Activated T-cell treated with anti-CD3 and anti-CD28 coated beads for 1 hour (primary cell): ENCODE results near the gene RAB4B.
A peak's percentile ranks its signal among the peaks of the same experiment; 100 is the strongest.
"Not testable (repeated sequence)": the region's sequence is repeated elsewhere in the genome, so short reads cannot be mapped to it uniquely, and the experiment has no call there.

ENCODE experiments used
- DNase-seq: peaks from one replicate; pipeline ENCODE4 v3.0.0-alpha.2; 2020; ENCODE audit warnings: low read depth

Gene RAB4B

DNA sequence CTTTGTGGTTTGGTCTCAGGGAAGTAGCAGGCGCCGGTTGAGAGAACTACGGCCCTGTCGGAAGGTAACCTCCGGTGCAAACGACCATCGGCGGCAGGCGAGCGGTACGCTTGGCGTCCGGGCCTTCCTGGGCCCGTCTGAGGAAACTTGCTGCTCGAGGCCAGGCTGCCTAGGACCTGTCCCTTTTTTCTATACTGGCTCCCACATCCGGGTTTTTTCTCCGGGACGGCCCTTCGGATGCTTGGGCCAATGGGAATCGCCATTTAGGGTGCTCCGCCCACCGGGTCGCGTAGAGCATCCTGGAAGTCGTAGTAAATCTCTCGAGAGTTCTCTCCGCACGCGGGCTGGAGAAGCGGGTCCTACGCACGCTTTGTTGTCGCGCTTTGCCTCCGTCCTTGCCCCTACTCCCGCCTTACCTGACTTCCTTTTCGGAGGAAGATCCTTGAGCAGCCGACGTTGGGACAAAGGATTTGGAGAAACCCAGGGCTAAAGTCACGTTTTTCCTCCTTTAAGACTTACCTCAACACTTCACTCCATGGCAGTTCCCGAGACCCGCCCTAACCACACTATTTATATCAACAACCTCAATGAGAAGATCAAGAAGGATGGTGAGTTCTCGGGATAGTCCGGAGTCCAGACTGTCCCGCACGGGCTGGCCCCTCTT is 27.0 kb upstream of the RAB4B start, which contains the start of gene SNRPA:
Gene SNRPA (plus strand): TSS at position 330 of the 664 bp plus-strand sequence. CDS start 206 bp downstream, at position 536.
- peak; percentile 89 for DNase-seq

- no peak for DNase-seq
Observed at GRCh38 chr19:40752257-40752781, 25.7 kb upstream of the RAB4B start.

GRCh38 chr19:40754611-40755247 is 23.3 kb upstream of the RAB4B start:
- DNase-seq = no peak

DNA sequence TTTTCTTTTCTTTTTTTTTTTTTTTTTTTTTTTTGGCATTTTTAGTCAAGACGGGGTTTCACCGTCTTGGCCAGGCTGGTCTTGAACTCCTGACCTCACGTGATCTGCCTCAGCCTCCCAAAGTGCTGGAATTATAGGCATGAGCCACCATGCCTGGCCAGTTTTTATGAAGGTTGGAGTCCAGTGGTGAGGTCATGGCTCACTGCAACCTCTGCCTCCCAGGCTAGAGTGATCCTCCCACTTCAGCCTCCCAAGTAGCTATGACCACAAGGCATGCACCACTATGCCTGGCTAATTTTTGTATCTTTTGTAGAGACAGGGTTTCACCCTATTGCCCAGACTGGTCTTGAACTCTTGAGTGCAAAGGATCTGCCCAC is 22.8 kb upstream of the RAB4B start:
- DNase-seq = no peak

- no peak for DNase-seq
Observed at GRCh38 chr19:40755791-40756190, 22.3 kb upstream of the RAB4B start.

- DNase-seq = no peak
Observed at GRCh38 chr19:40756502-40757110, 21.4 kb upstream of the RAB4B start.

GRCh38 chr19:40758491-40758890 is 19.6 kb upstream of the RAB4B start:
- no peak for DNase-seq

DNA sequence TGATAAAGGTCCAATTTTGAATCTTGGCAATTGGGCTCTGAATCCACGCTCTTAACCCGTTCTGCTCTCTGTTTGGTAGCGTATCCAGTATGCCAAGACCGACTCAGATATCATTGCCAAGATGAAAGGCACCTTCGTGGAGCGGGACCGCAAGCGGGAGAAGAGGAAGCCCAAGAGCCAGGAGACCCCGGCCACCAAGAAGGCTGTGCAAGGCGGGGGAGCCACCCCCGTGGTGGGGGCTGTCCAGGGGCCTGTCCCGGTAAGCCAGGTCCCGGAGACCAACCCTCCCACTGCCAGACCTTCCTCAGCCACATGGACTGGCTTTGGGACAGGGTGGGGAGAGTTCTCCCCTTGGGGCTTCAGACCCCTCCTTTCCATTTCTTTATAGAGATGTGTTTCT is 18.7 kb upstream of the RAB4B start:
- no peak for DNase-seq

DNA sequence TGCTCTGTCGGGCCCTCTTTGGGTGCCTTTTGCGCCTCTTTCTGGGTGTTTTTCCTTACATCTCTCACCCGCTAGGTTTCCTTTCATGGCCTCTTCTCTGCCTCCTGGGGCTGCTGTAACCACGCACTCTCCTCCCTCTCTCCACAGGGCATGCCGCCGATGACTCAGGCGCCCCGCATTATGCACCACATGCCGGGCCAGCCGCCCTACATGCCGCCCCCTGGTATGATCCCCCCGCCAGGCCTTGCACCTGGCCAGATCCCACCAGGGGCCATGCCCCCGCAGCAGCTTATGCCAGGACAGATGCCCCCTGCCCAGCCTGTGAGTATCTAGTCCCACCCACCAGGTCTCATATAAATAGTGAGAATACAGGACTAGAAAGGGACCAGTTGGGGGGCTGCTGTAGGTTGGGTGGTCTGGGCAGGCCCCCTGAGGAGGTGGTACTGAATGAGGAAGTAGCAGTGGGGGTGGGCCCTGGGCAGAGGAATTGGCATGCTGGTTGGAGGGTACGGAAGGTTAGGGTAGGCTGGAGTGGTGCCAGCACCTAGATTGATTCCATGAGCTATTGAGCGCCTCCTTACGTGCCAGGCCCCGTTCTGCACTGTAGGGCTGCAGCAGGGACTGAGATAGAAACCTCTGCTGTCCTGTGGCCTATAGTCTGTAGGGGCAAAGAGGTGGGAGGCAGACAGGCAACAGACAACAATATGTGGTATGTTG is 15.1 kb upstream of the RAB4B start:
- DNase-seq = no peak

- no peak for DNase-seq
Observed at GRCh38 chr19:40763526-40763925, 14.5 kb upstream of the RAB4B start.

DNA sequence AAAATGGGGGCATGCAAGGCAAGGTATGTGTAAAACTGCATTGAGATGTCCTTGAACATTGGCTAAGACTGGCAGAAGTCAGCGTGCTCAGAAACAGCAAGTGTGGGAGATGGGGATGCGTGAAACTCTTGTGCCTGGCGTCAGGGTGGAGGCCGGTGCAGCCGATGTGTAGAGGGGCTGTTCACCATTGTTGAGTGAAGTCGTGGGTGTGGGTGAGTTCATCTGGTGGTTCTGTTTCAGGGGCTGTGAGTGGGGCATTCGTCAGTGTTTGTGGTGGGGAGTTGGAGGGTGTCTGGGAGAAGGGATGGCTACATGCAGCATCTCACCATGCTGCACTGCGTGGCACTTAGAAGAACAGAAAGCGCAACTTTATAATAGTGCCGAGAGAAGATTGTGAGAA is 14.1 kb upstream of the RAB4B start:
- no peak for DNase-seq

- not testable (repeated sequence) for DNase-seq
Observed at GRCh38 chr19:40766385-40766784, 11.7 kb upstream of the RAB4B start.

- DNase-seq = no peak
Observed at GRCh38 chr19:40768869-40769268, 9.2 kb upstream of the RAB4B start.

DNA sequence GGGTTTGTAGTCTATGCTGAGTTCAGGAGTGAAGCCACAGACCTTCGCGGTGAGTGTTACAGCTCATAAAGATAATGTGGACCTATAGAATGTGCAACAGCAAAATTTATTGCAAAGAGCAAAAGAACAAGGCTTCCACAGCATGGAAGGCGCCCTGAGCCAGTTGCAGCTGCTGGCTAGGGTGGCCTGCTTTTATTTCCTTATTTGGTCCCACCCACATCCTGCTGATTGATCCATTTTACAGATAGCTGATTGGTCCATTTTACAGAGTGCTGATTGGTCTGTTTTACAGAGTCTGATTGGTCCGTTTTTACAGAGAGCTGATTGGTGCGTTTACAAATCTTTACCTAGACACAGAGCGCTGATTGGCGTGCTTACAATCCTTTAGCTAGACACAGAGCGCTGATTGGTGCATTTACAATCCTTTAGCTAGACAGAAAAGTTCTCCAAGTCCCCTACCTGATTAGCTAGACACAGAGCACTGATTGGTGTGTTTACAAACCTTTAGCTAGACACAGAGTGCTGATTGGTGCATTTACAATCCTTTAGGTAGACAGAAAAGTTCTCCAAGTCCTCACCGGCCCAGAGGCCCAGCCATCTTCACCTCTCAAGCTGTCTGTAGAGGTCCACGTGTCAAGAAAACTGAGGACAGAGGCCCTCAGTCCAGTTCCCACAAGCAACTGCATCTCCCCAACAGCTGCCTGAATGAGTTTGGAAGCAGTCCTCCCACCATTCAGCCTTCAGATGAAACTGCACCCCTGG is 6.8 kb upstream of the RAB4B start:
- DNase-seq = not testable (repeated sequence)

GRCh38 chr19:40774916-40775631 is 3.0 kb upstream of the RAB4B start, which contains the start of gene MIA:
MIA (plus strand) TSS chr19:40775521; CDS start chr19:40775543, 22 bp downstream.
- DNase-seq = no peak

DNA sequence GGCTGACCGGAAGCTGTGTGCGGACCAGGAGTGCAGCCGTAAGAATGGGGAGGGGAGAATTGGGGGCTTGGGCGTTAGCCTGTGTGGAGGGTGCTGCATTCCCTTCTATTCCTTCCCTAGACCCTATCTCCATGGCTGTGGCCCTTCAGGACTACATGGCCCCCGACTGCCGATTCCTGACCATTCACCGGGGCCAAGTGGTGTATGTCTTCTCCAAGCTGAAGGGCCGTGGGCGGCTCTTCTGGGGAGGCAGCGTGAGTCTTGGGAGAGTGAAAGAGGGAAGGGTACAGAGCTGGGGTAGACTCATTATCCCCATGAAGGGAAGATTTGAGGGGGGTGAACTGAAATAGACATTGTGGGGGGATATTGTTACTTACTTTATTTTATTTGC is 2.4 kb upstream of the RAB4B start:
- no peak for DNase-seq

GRCh38 chr19:40776364-40776763 is 1.7 kb upstream of the RAB4B start:
- no peak for DNase-seq

- peak; percentile 78 for DNase-seq
Observed at GRCh38 chr19:40776932-40777644, 959 bp upstream of the RAB4B start.

DNA sequence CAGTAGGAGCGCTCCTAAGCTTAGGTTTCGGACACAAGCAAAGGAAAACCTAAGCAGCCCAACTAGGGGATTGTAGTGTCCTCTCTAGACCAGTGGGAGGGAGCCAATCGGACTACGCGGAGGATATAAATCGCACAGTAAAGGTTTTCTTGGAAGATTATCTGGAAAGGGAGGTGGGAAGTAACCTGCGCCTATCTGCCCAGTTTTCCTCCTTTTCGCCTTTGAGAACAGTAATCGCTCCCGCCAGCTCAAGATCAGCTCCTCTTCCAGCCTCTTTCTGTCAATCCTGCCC is 456 bp upstream of the RAB4B start:
- DNase-seq = no peak

- DNase-seq = no peak
Observed at GRCh38 chr19:40778706-40779284, 748 bp downstream of the RAB4B start.
